Spleen (tissue), 7 donors: ENCODE data around the gene CAMK1D.

Experiments
- POLR2A ChIP-seq, 3 donors: fragments of 450-650 bp; IDR thresholded peaks; one replicate each; pipeline ENCODE4 v1.5.1; 2017; ENCODE audit warnings: antibody characterized with exemption in 3 of 3, mild to moderate bottlenecking in 1 of 3
- POLR2AphosphoS5 ChIP-seq, 3 donors: sonication (generic); formaldehyde crosslinking; IDR thresholded peaks; one replicate each; pipeline ENCODE4 v1.5.1; 2017; ENCODE audit warnings: antibody characterized with exemption in 3 of 3
- TF ChIP-seq, protein P1 (sequence below), 11 experiments: fragments of 200-600 bp in 7 of 11; fragments of 450-650 bp in 4 of 11; sonication (generic) in 4 of 11; IDR thresholded peaks in 8 of 11; conservative IDR thresholded peaks in 3 of 11; 1 replicate in 7 of 11; 2 replicates in 4 of 11; pipeline versions ENCODE4 v1.4.0 to v1.8.0; 2016 to 2021; ENCODE audit warnings: antibody characterized with exemption in 11 of 11, inconsistent platforms in 4 of 11, mild to moderate bottlenecking in 1 of 11
- donor health status: DM: no; HTN: no; CAD: no; lungs with moderate emphysema.
- donor health status: DM: no; HTN: no; CAD: no.
- donor health status: DM: no; HTN: no; CAD: no.

DNA sequence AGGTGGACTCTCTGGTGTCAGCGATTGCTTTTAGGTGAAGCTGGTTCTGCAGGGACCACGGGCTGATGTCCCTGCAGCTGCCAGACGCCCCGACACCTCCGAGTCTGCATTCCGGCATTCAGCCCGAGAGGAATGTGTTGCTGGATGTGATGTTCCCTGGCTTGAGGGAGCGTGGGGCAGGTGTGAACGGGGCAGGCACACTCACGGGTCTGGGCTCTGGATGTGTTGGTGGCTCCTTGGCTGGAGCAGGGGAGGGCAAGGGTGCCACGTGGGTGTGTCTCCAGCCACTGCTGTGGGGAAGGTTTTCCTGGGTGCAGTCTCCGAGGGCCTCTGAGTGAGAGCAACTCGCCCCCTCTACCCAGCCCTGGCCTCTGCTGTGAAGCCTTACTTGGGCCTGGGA is 140.5 kb downstream of the CAMK1D start:
- TF ChIP-seq, protein P1, sequence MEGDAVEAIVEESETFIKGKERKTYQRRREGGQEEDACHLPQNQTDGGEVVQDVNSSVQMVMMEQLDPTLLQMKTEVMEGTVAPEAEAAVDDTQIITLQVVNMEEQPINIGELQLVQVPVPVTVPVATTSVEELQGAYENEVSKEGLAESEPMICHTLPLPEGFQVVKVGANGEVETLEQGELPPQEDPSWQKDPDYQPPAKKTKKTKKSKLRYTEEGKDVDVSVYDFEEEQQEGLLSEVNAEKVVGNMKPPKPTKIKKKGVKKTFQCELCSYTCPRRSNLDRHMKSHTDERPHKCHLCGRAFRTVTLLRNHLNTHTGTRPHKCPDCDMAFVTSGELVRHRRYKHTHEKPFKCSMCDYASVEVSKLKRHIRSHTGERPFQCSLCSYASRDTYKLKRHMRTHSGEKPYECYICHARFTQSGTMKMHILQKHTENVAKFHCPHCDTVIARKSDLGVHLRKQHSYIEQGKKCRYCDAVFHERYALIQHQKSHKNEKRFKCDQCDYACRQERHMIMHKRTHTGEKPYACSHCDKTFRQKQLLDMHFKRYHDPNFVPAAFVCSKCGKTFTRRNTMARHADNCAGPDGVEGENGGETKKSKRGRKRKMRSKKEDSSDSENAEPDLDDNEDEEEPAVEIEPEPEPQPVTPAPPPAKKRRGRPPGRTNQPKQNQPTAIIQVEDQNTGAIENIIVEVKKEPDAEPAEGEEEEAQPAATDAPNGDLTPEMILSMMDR (IDR thresholded peaks at IDR 0.05 in 8 of 11, conservative IDR thresholded peaks at IDR 0.05 in 3 of 11) = no peak
- TF ChIP-seq POLR2AphosphoS5 (IDR thresholded peaks at IDR 0.05) = peak in 1 of 3 donors; percentile 9
- TF ChIP-seq POLR2A (IDR thresholded peaks at IDR 0.05) = no peak
